HG02588 (cell line): Measurements from ENCODE around the gene ACLY.
"Not testable (repeated sequence)": the region's sequence is repeated elsewhere in the genome, so short reads cannot be mapped to it uniquely, and the experiment has no call there.

Source experiments
- ATAC-seq: cut with Tn5 transposase; IDR thresholded peaks from one replicate; pipeline ENCODE4 v1.9.1; 2021; ENCODE audit warnings: mild to moderate bottlenecking, moderate library complexity; ENCODE audit not compliant: unreplicated experiment

The ACLY gene

GRCh38 chr17:41912925-41913324 is 5.8 kb downstream of the ACLY start:
- no peak for ATAC-seq

- ATAC-seq, result no peak
Observed at GRCh38 chr17:41910701-41911391, 7.9 kb downstream of the ACLY start.

GRCh38 chr17:41909088-41909487 is 9.7 kb downstream of the ACLY start:
- ATAC-seq, result no peak

- no peak for ATAC-seq
Observed at GRCh38 chr17:41907633-41908539, 10.9 kb downstream of the ACLY start.

GRCh38 chr17:41907185-41907556 is 11.6 kb downstream of the ACLY start:
- ATAC-seq, result no peak

- no peak for ATAC-seq
Observed at GRCh38 chr17:41906465-41907184, 12.1 kb downstream of the ACLY start.

GRCh38 chr17:41905172-41905571 is 13.6 kb downstream of the ACLY start:
- no peak for ATAC-seq

- no peak for ATAC-seq
Observed at GRCh38 chr17:41904242-41904841, 14.4 kb downstream of the ACLY start.

GRCh38 chr17:41901646-41902045 is 17.1 kb downstream of the ACLY start:
- no peak for ATAC-seq

- no peak for ATAC-seq
Observed at GRCh38 chr17:41896726-41897125, 22.0 kb downstream of the ACLY start.

- ATAC-seq, result no peak
Observed at GRCh38 chr17:41895617-41896016, 23.1 kb downstream of the ACLY start.

- no peak for ATAC-seq
Observed at GRCh38 chr17:41894791-41895331, 23.9 kb downstream of the ACLY start.

- no peak for ATAC-seq
Observed at GRCh38 chr17:41893384-41893783, 25.4 kb downstream of the ACLY start.

- ATAC-seq, result no peak
Observed at GRCh38 chr17:41892021-41892376, 26.8 kb downstream of the ACLY start.

- no peak for ATAC-seq
Observed at GRCh38 chr17:41891135-41892020, 27.4 kb downstream of the ACLY start.

GRCh38 chr17:41888332-41888965 is 30.3 kb downstream of the ACLY start:
- no peak for ATAC-seq

- no peak for ATAC-seq
Observed at GRCh38 chr17:41885733-41886132, 33.0 kb downstream of the ACLY start.

- ATAC-seq, result no peak
Observed at GRCh38 chr17:41882756-41883155, 36.0 kb downstream of the ACLY start.

GRCh38 chr17:41880130-41880529 is 38.6 kb downstream of the ACLY start:
- no peak for ATAC-seq

- ATAC-seq, result not testable (repeated sequence)
Observed at GRCh38 chr17:41874293-41874670, 44.5 kb downstream of the ACLY start.
